NOMO-1 (cell line): ENCODE data around the gene ATP8A1.

Experiments
- DNase-seq, 2 experiments: peaks; one replicate each; lab custom pipeline; 2025; ENCODE audit not compliant: unreplicated experiment in 2 of 2; lab: John Stamatoyannopoulos, UW

Gene ATP8A1

DNA sequence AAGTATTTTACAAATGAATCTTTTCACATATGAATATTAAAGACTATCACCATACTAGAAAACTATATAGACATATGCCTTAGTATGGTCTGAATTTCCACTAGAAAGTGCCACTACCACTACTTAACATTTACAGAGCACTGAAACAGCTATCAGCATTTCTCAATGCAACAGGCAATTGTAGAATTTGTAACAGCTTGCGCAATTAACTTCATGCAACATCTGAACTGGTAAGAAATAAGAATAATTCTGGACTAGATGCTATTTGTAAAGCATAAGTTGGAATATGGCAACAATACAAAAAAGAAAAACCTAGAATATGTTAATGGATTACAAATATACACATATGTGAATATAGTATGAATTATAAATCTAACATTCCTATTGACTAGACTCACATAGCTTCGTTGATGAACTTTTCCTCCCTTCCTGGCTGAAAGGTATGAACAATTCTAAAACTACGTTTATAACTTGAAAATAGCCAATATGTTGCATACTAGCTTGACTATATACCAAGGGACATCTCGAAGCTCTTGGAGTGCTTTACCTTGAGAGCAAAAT is 82.0 kb downstream of the ATP8A1 start:
- no peak for DNase-seq

DNA sequence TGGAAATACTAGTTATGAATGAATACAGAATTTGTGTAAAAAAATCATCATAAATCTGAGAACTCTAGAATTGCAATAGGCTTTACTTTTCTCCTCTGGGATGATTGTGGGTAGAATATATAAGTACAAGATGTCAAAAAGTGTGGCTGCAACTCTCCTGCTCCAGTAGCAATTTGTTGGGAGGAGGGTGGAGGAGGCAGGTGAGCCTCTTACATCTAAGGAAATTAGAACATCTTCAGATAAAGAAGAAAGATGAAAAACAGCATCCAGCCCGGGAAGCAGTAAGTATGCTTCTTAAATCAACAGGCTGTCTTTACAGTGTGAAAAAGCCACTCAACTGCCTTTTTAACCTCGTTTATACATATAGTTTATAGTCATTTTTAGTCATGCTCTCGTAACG is 83.7 kb downstream of the ATP8A1 start:
- DNase-seq: no peak

DNA sequence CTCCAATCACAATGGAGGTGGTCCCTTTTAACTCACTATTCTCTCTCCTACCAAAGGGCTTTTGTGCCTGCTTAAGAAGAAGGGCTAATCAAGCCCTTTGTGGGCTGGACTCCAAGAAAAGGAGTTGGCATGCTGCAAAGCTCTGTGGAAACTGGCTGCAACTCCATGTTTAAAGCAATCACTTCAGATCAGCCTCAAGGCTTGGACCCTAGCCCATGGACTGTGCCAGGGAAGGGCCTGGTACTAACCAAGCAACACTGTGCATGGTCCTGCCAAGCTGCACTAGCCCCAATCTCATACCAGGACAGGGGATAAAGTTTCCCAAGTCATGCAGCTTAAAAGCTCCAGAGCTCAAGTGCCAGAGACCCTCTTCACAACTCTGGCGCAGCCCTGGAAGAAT is 86.7 kb downstream of the ATP8A1 start:
- DNase-seq: no peak

DNA sequence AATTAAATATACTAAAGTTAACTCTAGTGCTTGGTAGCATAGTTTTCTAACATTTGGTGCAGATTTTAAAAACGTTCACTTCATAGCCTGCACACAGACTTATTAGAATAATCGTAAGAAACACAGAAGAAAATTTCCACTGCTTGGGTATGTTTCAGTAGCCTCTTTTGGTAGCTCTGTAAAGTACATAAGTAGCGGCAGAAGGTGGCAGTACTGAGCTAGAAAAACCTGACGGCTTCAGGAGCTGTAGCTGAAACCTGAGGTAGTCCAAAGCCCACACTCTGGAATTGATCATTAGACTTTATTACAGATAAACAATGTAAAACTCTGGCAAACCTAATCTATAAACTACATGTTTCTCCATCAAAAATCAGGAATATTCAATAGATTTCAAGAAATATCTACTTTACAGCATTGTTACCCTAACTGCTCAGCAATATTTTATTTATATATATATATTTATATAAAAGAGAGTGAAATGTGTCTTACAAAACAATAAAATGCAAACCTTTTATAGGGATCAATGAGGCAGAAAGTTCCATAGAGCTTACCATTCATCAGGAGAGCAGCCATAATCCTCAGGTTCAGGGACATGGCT is 88.2 kb downstream of the ATP8A1 start:
- DNase-seq: peak; percentile 4 to 55

- no peak for DNase-seq
These were observed 90.1 kb downstream of the ATP8A1 start for GRCh38 chr4:42566835-42567234.

GRCh38 chr4:42562016-42562415 is 94.9 kb downstream of the ATP8A1 start:
- no peak for DNase-seq

- no peak for DNase-seq
These were observed 95.9 kb downstream of the ATP8A1 start for GRCh38 chr4:42561031-42561430.

DNA sequence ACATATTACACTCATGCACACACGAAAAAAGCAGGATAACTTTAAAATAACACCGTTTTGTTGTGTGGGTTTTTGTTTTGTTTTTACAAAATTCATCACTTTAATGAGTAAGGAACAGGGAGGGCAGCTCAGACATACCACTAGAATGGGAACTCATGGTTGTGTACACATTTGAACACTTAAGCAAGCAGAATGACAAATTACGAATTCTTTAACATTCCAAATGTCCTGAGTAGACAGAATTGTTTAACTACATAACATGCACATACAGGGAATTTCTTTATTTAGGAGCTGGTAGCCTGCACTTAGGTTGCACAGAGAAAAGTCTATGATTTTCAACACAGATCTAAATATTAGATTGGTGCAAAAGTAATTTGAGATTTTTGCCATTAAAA is 96.4 kb downstream of the ATP8A1 start:
- no peak for DNase-seq

GRCh38 chr4:42558156-42558555 is 98.7 kb downstream of the ATP8A1 start:
- DNase-seq: no peak

- DNase-seq: no peak
These were observed 101.1 kb downstream of the ATP8A1 start for GRCh38 chr4:42555828-42556227.

DNA sequence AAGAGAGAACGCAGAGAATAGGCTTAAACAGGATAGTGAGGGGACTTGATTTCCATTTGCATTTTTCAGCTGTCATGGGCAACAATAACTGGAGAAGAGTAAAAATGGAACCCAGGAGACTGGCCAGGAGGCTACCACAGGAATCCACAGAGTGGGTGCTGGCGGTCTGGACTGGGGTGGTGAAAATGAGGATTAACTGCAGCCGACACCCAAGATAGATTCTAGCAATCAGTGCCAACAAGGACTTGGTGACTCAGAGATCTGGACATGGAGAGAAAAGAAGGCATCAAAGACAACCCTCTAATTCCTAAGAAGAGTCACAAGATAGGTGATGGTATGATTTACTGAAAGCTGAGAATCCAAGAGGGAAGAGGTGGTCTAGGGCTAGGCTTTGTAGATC is 102.8 kb downstream of the ATP8A1 start:
- no peak for DNase-seq

GRCh38 chr4:42549896-42550295 is 107.0 kb downstream of the ATP8A1 start:
- no peak for DNase-seq

DNA sequence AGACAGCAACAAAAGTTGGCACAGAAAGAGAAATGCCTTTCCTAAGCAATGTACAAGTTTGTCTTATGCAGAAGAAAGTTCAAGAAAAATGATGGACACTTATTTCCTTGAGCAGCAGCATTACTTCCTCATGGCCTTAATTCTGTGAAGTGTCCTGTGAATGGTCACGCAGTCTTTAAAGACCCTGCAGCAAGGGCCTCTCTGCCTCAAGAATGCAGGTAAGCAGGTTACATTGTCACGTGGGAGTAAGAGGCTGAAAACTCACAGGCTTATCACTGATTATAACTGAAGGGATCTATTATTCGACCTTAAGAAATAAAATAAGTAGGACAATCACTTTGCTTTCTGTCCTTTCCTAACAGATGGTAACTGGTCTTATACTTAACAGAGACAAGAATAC is 109.1 kb downstream of the ATP8A1 start:
- no peak for DNase-seq

DNA sequence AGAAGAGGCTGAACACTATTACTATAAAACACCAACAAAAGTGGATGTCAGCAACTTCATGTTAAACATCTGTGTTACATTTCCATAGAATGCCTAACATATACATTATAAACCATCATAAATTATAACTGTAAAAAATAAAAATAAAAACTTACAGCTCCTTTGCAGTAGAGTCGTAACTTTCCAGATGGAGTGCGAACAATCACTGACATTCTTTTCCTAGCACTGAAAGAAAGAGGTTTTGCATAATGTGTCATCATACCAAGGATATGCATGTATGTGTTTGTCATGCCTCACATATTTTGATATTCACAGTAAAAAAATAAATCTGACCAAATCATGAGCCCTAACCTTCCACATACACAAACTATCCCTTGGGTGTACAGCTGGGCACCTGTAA is 113.1 kb downstream of the ATP8A1 start:
- DNase-seq: no peak

DNA sequence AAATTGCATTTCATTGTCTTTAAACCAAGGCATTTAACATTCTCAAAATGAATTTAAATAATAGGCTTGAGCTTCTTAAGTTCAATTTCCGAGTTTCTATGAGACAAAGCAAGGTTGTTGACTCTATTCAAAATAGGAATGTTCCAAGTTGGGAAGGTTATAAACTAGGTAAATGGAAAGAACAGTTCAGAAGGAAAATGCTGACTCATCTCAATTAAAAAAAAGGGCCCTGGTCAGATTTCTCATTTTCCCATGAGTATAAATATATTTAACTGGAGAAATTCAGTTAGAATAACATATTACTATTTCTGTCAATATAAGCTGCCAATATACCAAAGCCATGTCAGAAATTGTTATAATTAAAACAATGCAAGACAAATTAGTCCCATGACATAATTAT is 113.8 kb downstream of the ATP8A1 start:
- DNase-seq: no peak

DNA sequence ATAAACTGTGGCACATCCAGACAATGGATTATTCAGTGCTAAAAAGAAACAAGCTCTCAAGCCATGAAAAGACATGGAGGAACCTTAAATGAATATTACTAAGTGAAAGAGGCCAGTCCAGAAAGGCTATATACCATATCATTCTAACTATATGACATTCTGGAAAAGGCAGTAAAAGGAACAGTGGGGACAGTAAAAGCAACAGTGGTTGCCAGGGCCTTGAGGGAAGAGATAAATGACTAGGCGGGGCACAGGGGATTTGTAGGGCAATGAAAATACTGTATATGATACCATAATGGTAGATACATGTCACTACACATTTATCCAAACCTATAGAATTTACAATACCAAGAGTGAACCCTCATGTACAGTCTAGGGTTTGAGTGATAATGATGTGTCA is 115.3 kb downstream of the ATP8A1 start:
- no peak for DNase-seq

- no peak for DNase-seq
These were observed 123.9 kb downstream of the ATP8A1 start for GRCh38 chr4:42533042-42533441.

DNA sequence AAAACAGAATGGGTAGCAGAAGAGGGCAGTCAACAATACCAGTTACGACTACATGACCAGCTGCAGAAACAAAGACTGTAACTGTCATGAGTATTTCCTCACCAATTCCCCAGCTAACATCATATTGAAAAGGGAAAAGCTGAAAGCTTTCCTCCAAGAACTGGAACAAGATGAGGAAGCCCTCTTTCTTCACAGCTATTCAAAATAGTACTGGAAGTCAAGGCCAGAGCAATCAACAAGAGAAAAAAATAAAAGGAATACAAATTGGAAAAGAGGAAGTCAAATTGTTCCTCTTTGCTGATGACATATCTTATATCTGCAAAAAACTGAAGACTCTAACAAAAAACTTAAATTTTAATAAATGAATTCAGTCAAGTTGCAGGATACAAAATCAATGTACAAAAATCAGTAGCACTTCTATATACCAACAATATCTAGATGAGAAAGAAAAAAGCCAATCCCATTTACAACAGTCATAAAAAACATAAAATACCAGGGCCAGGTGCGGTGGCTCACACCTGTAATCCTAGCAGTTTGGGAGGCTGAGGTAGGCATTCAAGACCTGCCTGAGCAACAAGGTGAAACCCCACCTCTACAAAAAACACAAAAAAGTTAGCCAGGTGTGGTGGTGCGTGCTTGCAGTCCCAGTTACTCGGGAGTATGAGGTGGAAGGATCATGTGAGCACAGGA is 125.4 kb downstream of the ATP8A1 start:
- no peak for DNase-seq

DNA sequence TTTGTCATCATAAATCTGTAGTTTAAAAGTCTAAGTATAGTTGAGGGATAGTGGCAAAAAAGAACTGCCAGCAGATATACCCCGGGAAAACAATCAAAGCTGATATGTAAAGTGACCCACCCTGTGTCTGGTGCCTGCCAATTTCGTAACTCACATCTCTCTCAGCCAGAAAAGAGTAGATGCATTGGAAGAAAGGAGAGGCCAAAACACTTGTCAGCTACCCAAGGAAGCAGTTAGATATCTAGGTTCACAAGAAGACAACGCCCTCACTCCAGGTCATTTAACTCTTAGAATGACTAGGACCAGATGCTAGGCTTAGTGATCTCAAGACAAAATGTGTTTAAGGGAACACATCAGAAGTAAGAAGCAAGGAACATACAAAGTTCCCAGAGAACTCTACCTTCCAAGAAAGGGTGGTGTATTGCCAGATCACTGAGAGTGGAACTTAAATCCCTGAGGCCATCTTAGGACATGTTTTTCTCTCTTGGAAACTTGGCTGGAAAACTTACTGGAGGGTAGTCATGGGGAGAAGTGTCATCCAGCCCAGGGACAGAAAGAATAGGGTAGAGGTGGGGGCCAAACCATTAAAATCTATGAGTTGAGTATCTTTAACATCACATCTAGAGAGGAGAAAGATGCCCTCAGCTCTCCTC is 133.7 kb downstream of the ATP8A1 start:
- no peak for DNase-seq

DNA sequence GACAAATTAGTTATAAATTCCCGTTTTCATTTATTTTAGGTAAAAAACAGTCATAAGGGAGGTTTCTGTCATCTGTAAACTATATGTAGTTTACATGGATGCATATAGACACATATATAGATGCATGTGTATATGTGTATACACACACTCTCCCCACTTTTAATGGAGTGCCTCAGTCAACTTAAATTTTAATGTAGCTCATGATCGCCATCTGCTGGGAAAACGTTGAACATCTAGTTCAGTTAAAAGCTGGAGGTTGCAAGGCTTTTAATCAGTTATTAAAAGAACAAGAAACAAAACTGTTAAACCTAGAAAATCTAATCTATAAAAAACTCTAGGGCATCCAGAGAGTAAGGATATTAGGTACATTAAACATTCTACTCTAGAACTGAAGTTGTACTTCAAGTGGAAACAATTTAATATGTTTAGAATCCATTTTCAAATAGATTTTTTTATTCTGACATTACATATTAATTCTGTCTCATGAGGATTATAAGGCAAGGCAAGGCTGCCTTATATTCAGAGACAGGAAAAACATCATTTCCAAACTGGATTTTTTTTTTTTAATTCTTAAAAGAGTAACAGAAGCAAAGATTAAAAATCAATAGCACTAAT is 137.0 kb downstream of the ATP8A1 start:
- peak; percentile 3 to 32 for DNase-seq

DNA sequence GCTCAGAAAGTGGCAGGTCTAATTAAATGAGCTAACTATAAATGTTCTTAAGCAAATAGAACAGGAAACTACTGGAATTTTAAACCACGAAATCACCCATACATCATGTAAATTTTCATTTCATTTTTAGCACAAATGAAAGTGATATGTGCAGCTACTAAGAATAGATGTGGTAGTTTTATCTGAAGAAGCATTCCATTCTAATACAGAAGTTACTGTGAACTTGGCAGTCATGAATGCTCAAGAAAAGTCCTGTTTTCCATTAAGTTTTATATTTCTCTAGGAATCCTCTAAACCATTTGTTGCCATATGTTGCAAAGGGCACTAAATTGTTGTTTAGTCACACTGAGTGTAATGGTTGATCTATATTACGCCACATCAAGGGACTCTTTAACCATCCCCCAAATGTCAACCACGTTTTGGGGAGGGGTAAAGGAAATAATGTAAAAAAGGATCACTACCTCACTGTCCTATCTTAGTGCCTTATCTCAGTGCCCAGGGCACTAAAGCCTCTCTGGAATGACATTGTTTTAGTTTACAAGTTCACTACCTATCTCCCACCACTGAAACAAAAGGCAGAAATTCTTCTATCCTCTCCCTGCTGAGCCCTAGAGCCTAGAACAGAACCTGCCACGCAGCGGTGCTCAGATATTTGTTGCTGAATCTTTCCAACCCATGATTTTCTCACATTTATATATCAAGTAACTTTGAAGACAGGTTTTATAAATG is 141.6 kb downstream of the ATP8A1 start:
- no peak for DNase-seq
